ENCODE measurements around the gene CD1E. TPM values are rescaled to one million over a fixed set of nuclear protein-coding genes. Genes with fewer than 3 reads are reported as not detected.

Gene CD1E
- total RNA-seq, 1 experiment from 2014 or later = not detected

GRCh38 chr1:158357441-158357840 is 3.7 kb downstream of the CD1E start:
- Histone ChIP-seq H3K4me3 (ENCODE audit: low read length) (no peak overlapping the region), H3K9me2 (replicated peaks; ENCODE audit: low read length) (no peaks in the 10 kb centered on the region), H3F3A (ENCODE audit: low read length, unreplicated experiment) (no peaks in the 10 kb centered on the region), H3K9ac (ENCODE audit: low read length) (no peak overlapping the region), H4K20me1 (ENCODE audit: low read length) (no peaks in the 10 kb centered on the region), H3K4me2 (ENCODE audit: low read length) (no peak overlapping the region), H3K79me2 (ENCODE audit: low read length) (no peaks in the 10 kb centered on the region), H3K4me1 (ENCODE audit: insufficient read depth, low read length) (no peaks in the 10 kb centered on the region), H3K27me3 (ENCODE audit: low read length) (peaks cover 10% of the 10 kb centered on the region; the same call in 1 of the 2 replicates), H3K9me3 (ENCODE audit: low read length) (no peaks in the 10 kb centered on the region), H3K36me3 (ENCODE audit: low read depth, low read length) (no peaks in the 10 kb centered on the region), H3K27ac (ENCODE audit: low read length) (no peak overlapping the region), H2AFZ (ENCODE audit: low read length) (no peak overlapping the region)
- ATAC-seq (no peak), DNase-seq (no peak)
- intact Hi-C loops (cut with micrococcal nuclease) = no loop called here
- ChIA-PET CTCF (no interaction called here), POLR2A (ENCODE audit: unreplicated experiment) (no interaction called here)
- TF ChIP-seq, protein P1, sequence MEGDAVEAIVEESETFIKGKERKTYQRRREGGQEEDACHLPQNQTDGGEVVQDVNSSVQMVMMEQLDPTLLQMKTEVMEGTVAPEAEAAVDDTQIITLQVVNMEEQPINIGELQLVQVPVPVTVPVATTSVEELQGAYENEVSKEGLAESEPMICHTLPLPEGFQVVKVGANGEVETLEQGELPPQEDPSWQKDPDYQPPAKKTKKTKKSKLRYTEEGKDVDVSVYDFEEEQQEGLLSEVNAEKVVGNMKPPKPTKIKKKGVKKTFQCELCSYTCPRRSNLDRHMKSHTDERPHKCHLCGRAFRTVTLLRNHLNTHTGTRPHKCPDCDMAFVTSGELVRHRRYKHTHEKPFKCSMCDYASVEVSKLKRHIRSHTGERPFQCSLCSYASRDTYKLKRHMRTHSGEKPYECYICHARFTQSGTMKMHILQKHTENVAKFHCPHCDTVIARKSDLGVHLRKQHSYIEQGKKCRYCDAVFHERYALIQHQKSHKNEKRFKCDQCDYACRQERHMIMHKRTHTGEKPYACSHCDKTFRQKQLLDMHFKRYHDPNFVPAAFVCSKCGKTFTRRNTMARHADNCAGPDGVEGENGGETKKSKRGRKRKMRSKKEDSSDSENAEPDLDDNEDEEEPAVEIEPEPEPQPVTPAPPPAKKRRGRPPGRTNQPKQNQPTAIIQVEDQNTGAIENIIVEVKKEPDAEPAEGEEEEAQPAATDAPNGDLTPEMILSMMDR (conservative IDR thresholded peaks at IDR 0.05; ENCODE audit: low read depth, low read length) = no peak
- TF ChIP-seq EZH2phosphoT487 (IDR thresholded peaks at IDR 0.05; ENCODE audit: borderline replicate concordance, low read length) = no peak
- no peak for TF ChIP-seq EZH2 (IDR thresholded peaks at IDR 0.05; ENCODE audit: low read length, unreplicated experiment)
- no TSS peak for BruUV-seq (replicated peaks)

- Histone ChIP-seq H3K27me3 (ENCODE audit: low read length) (no peaks in the 10 kb centered on the region), H3K9me3 (ENCODE audit: low read length) (no peaks in the 10 kb centered on the region), H3K4me2 (ENCODE audit: low read length) (no peak overlapping the region), H3K9ac (ENCODE audit: low read length) (no peak overlapping the region), H3K79me2 (ENCODE audit: low read length) (no peaks in the 10 kb centered on the region), H4K20me1 (ENCODE audit: low read length) (no peaks in the 10 kb centered on the region), H3K4me1 (ENCODE audit: insufficient read depth, low read length) (no peaks in the 10 kb centered on the region), H3F3A (ENCODE audit: low read length, unreplicated experiment) (no peaks in the 10 kb centered on the region), H3K36me3 (ENCODE audit: low read depth, low read length) (no peaks in the 10 kb centered on the region), H3K27ac (ENCODE audit: low read length) (no peak overlapping the region), H3K4me3 (ENCODE audit: low read length) (no peak overlapping the region), H2AFZ (ENCODE audit: low read length) (no peak overlapping the region), H3K9me2 (replicated peaks; ENCODE audit: low read length) (no peaks in the 10 kb centered on the region)
- POLR2A ChIA-PET (ENCODE audit: unreplicated experiment) = no interaction called here
- no TSS peak for BruUV-seq (replicated peaks)
- ATAC-seq (no peak), DNase-seq (no peak)
- intact Hi-C loops (cut with micrococcal nuclease) = no loop called here
- TF ChIP-seq, protein P1 (conservative IDR thresholded peaks at IDR 0.05; ENCODE audit: low read depth, low read length) = no peak
- TF ChIP-seq EZH2phosphoT487 (IDR thresholded peaks at IDR 0.05; ENCODE audit: borderline replicate concordance, low read length) (no peak), EZH2 (IDR thresholded peaks at IDR 0.05; ENCODE audit: low read length, unreplicated experiment) (no peak)
- CTCF ChIA-PET = no interaction called here
Observed at GRCh38 chr1:158362482-158362881, 8.8 kb downstream of the CD1E start.

DNA sequence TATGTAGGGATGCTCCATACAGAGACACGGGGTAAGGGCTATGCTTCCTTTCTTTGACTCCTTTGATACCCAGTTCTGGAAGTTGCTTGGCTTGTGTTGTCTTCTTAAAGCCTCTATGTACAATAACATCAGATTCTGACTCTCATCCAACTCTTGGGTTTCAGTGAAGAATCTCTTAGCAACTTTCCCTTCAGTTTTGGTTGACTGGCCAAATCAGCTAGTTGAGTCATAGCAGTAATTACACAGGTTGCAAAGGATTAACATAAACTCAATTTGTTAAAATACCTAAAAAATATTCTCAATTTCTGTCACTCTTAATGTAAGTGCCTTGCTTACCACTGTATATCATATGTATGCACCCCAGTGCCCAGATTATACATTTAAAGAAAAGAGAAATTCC is 9.2 kb downstream of the CD1E start:
- DNase-seq = no peak
- Histone ChIP-seq H3K4me2 (ENCODE audit: low read length) (no peak overlapping the region), H3K9me3 (ENCODE audit: low read length) (no peaks in the 10 kb centered on the region), H3K27ac (ENCODE audit: low read length) (no peak overlapping the region), H3K4me1 (ENCODE audit: insufficient read depth, low read length) (no peaks in the 10 kb centered on the region), H3K4me3 (ENCODE audit: low read length) (no peak overlapping the region), H3K27me3 (ENCODE audit: low read length) (no peaks in the 10 kb centered on the region), H4K20me1 (ENCODE audit: low read length) (no peaks in the 10 kb centered on the region), H3K9me2 (replicated peaks; ENCODE audit: low read length) (no peaks in the 10 kb centered on the region), H3K9ac (ENCODE audit: low read length) (no peak overlapping the region), H3K79me2 (ENCODE audit: low read length) (no peaks in the 10 kb centered on the region), H3F3A (ENCODE audit: low read length, unreplicated experiment) (no peaks in the 10 kb centered on the region), H2AFZ (ENCODE audit: low read length) (no peak overlapping the region), H3K36me3 (ENCODE audit: low read depth, low read length) (no peaks in the 10 kb centered on the region)
- ChIA-PET CTCF (no interaction called here), POLR2A (ENCODE audit: unreplicated experiment) (no interaction called here)
- TF ChIP-seq, protein P1 (conservative IDR thresholded peaks at IDR 0.05; ENCODE audit: low read depth, low read length) = no peak
- no peak for TF ChIP-seq EZH2 (IDR thresholded peaks at IDR 0.05; ENCODE audit: low read length, unreplicated experiment)
- no peak for TF ChIP-seq EZH2phosphoT487 (IDR thresholded peaks at IDR 0.05; ENCODE audit: borderline replicate concordance, low read length)
- BruUV-seq (replicated peaks) = no TSS peak
- ATAC-seq = no peak
- intact Hi-C loops (cut with micrococcal nuclease) = no loop called here

All from PC-3 (cell line).